WTC11 (cell line): ENCODE measurements around the gene IFRD1. TPM values are rescaled to one million over a fixed set of nuclear protein-coding genes. Genes with fewer than 3 reads are reported as not detected.

Experiments used
- ATAC-seq: fragments of 200-7000 bp; cut with Tn5 transposase; 2 replicates; pipeline ENCODE4 v1.10.0; 2021; ENCODE audit warnings: mild to moderate bottlenecking, moderate library complexity
- CTCF ChIA-PET: fragments of 300-600 bp; sonication (Branson Sonifier 250); formaldehyde crosslinking; loops from one replicate; lab custom pipeline; 2021; ENCODE audit warnings: antibody characterized with exemption; lab: Charles Lee
- POLR2A ChIA-PET: fragments of 350-600 bp; sonication (Branson Sonifier 250); formaldehyde crosslinking; loops from one replicate; lab custom pipeline; 2021; ENCODE audit warnings: antibody characterized with exemption; lab: Charles Lee
- DNase-seq: peaks from one replicate; pipeline ENCODE4 v3.0.0; 2021; ENCODE audit warnings: low spot score
- H3K27ac Mint-ChIP-seq: 2 replicates; pipeline ENCODE4 v1.8.0; 2021; ENCODE audit warnings: mixed read lengths
- H3K27me3 Mint-ChIP-seq: 2 replicates; pipeline ENCODE4 v1.8.0; 2021; ENCODE audit warnings: low read depth, mild to moderate bottlenecking, moderate library complexity, mixed read lengths
- H3K36me3 Mint-ChIP-seq: 2 replicates; pipeline ENCODE4 v1.8.0; 2021; ENCODE audit warnings: mixed read lengths
- H3K4me1 Mint-ChIP-seq: 2 replicates; pipeline ENCODE4 v1.8.0; 2022; ENCODE audit warnings: mixed read lengths
- H3K4me3 Mint-ChIP-seq: 2 replicates; pipeline ENCODE4 v1.8.0; 2021; ENCODE audit warnings: mild to moderate bottlenecking, moderate library complexity, mixed read lengths
- H3K9me3 Mint-ChIP-seq: 2 replicates; pipeline ENCODE4 v1.8.0; 2021; ENCODE audit warnings: mixed read lengths
- ATF3 ChIP-seq: sonication (generic); formaldehyde crosslinking; conservative IDR thresholded peaks from 2 replicates; pipeline ENCODE4 v1.8.1; 2022; ENCODE audit warnings: mild to moderate bottlenecking, missing genetic modification reagents
- ATF6 ChIP-seq: sonication (generic); formaldehyde crosslinking; IDR thresholded peaks from 2 replicates; pipeline ENCODE4 v1.8.1; 2023; ENCODE audit warnings: mild to moderate bottlenecking, missing genetic modification reagents
- CBFB ChIP-seq: sonication (generic); formaldehyde crosslinking; IDR thresholded peaks from 2 replicates; pipeline ENCODE4 v1.8.1; 2022; ENCODE audit warnings: mild to moderate bottlenecking, low read depth, missing genetic modification reagents
- ESRRA ChIP-seq: sonication (generic); formaldehyde crosslinking; IDR thresholded peaks from 2 replicates; pipeline ENCODE4 v1.8.1; 2022; ENCODE audit warnings: mild to moderate bottlenecking, missing genetic modification reagents, borderline replicate concordance
- FOXP4 ChIP-seq: sonication (generic); formaldehyde crosslinking; IDR thresholded peaks from 2 replicates; pipeline ENCODE4 v1.8.0; 2022; ENCODE audit warnings: mild to moderate bottlenecking, missing genetic modification reagents
- GRHL2 ChIP-seq: fragments of 250-450 bp; sonication (Bioruptor Pico); IDR thresholded peaks from 2 replicates; pipeline ENCODE4 v1.8.0; 2022; ENCODE audit warnings: mild to moderate bottlenecking, moderate library complexity; ENCODE audit not compliant: insufficient replicate concordance, severe bottlenecking
- MAX ChIP-seq: sonication (generic); formaldehyde crosslinking; IDR thresholded peaks from 2 replicates; pipeline ENCODE4 v1.8.0; 2022; ENCODE audit warnings: mild to moderate bottlenecking, missing genetic modification reagents
- MXD4 ChIP-seq: fragments of 250-450 bp; sonication (Bioruptor Pico); IDR thresholded peaks from 2 replicates; pipeline ENCODE4 v1.8.0; 2021; ENCODE audit warnings: mild to moderate bottlenecking, moderate library complexity, borderline replicate concordance
- MYBL2 ChIP-seq: sonication (generic); formaldehyde crosslinking; IDR thresholded peaks from 2 replicates; pipeline ENCODE4 v1.8.1; 2023; ENCODE audit warnings: mild to moderate bottlenecking, moderate library complexity, missing genetic modification reagents
- NFYB ChIP-seq: sonication (generic); formaldehyde crosslinking; conservative IDR thresholded peaks from 2 replicates; pipeline ENCODE4 v1.8.0; 2022; ENCODE audit warnings: low read depth, missing genetic modification reagents
- NR2C2 ChIP-seq: sonication (generic); formaldehyde crosslinking; IDR thresholded peaks from 2 replicates; pipeline ENCODE4 v1.8.0; 2022; ENCODE audit warnings: mild to moderate bottlenecking, missing genetic modification reagents
- PRDM15 ChIP-seq: sonication (generic); formaldehyde crosslinking; IDR thresholded peaks from 2 replicates; pipeline ENCODE4 v1.8.0; 2022; ENCODE audit warnings: missing genetic modification reagents
- PREB ChIP-seq: sonication (generic); formaldehyde crosslinking; IDR thresholded peaks from 2 replicates; pipeline ENCODE4 v1.8.1; 2022; ENCODE audit warnings: mild to moderate bottlenecking, missing genetic modification reagents, moderate library complexity, borderline replicate concordance
- PRRX2 ChIP-seq: fragments of 250-450 bp; sonication (Bioruptor Pico); IDR thresholded peaks from 2 replicates; pipeline ENCODE4 v1.8.0; 2021; ENCODE audit warnings: mild to moderate bottlenecking
- RELA ChIP-seq: sonication (generic); formaldehyde crosslinking; IDR thresholded peaks from 2 replicates; pipeline ENCODE4 v1.8.1; 2022; ENCODE audit warnings: missing genetic modification reagents, mild to moderate bottlenecking, borderline replicate concordance
- SMAD3 ChIP-seq: sonication (generic); formaldehyde crosslinking; IDR thresholded peaks from 2 replicates; pipeline ENCODE4 v1.8.0; 2022; ENCODE audit warnings: missing genetic modification reagents, mild to moderate bottlenecking, borderline replicate concordance
- SMAD4 ChIP-seq: sonication (generic); formaldehyde crosslinking; IDR thresholded peaks from 2 replicates; pipeline ENCODE4 v1.8.0; 2022; ENCODE audit warnings: mild to moderate bottlenecking, missing genetic modification reagents
- TEAD1 ChIP-seq: sonication (generic); formaldehyde crosslinking; IDR thresholded peaks from 2 replicates; pipeline ENCODE4 v1.8.0; 2022; ENCODE audit warnings: mild to moderate bottlenecking, missing genetic modification reagents
- TEAD4 ChIP-seq: sonication (generic); formaldehyde crosslinking; IDR thresholded peaks from 2 replicates; pipeline ENCODE4 v1.8.0; 2022; ENCODE audit warnings: mild to moderate bottlenecking, missing genetic modification reagents
- ZMAT4 ChIP-seq: fragments of 250-450 bp; sonication (Bioruptor Pico); IDR thresholded peaks from 2 replicates; pipeline ENCODE4 v1.9.0; 2021; ENCODE audit warnings: mild to moderate bottlenecking
- ZNF317 ChIP-seq: sonication (generic); formaldehyde crosslinking; IDR thresholded peaks from 2 replicates; pipeline ENCODE4 v1.8.1; 2023; ENCODE audit warnings: low read depth, mild to moderate bottlenecking, moderate library complexity, missing genetic modification reagents, borderline replicate concordance
- ZNF396 ChIP-seq: fragments of 250-450 bp; sonication (Bioruptor Pico); IDR thresholded peaks from 2 replicates; pipeline ENCODE4 v1.8.0; 2021; ENCODE audit warnings: mild to moderate bottlenecking, moderate library complexity, borderline replicate concordance
- ZNF423 ChIP-seq: fragments of 250-450 bp; sonication (Bioruptor Pico); IDR thresholded peaks from 2 replicates; pipeline ENCODE4 v2.1.2; 2022; ENCODE audit warnings: mild to moderate bottlenecking, moderate library complexity
- ZSCAN18 ChIP-seq: fragments of 250-450 bp; sonication (Bioruptor Pico); IDR thresholded peaks from 2 replicates; pipeline ENCODE4 v2.1.2; 2022; ENCODE audit warnings: mild to moderate bottlenecking, moderate library complexity
- total RNA-seq: library from RNA; stranded (reverse); gene quantifications from 3 replicates; pipeline ENCODE4 v1.2.3, GENCODE V29; 2021

The IFRD1 gene
- total RNA-seq, 1 experiment from 2014 or later: 31.2 TPM

- ChIA-PET CTCF (no interaction called here), POLR2A (no interaction called here)
- ATAC-seq (peak; percentile 60), DNase-seq (no peak)
- no peak overlapping the region for H3K4me3 Mint-ChIP-seq
- H3K36me3 Mint-ChIP-seq: no peaks in the 10 kb centered on the region
- H3K27me3 Mint-ChIP-seq: no peaks in the 10 kb centered on the region
- no peak for TF ChIP-seq ZNF396 (CRISPR knock-in tag)
- no peak for TF ChIP-seq MYBL2
- no peak for TF ChIP-seq GRHL2
- no peak for TF ChIP-seq TEAD1
- no peak for TF ChIP-seq ZMAT4 (CRISPR knock-in tag)
- TF ChIP-seq ATF6 (CRISPR knock-in tag): no peak
- no peak for TF ChIP-seq RELA
- TF ChIP-seq PRDM15 (CRISPR knock-in tag): no peak
- no peak for TF ChIP-seq TEAD4 (CRISPR knock-in tag)
- TF ChIP-seq MAX (CRISPR knock-in tag): no peak
- TF ChIP-seq ESRRA (CRISPR knock-in tag): no peak
- TF ChIP-seq SMAD3 (CRISPR knock-in tag): no peak
- no peak for TF ChIP-seq ZNF423
- H3K27ac Mint-ChIP-seq: no peak overlapping the region
- peaks cover 12% of the 10 kb centered on the region for H3K4me1 Mint-ChIP-seq
- no peaks in the 10 kb centered on the region for H3K9me3 Mint-ChIP-seq
Observed at GRCh38 chr7:112411186-112411795, 39.0 kb upstream of the IFRD1 start.

GRCh38 chr7:112414855-112415490, 35.3 kb upstream of the IFRD1 start:
- Mint-ChIP-seq H3K36me3 (no peaks in the 10 kb centered on the region; the same call in 1 of the 2 replicates), H3K4me3 (no peak overlapping the region), H3K4me1 (peaks cover 14% of the 10 kb centered on the region), H3K27ac (no peak overlapping the region), H3K9me3 (peaks cover 23% of the 10 kb centered on the region), H3K27me3 (no peaks in the 10 kb centered on the region)
- ChIA-PET POLR2A (no interaction called here), CTCF (interaction anchor here (0.6 kb wide), 1 partner anchor 172 kb away, joined by 3 read pairs; no protein-coding TSS in a partner anchor)
- DNase-seq: no peak
- ATAC-seq: peak; percentile 69
- no peak for TF ChIP-seq ZSCAN18 (CRISPR knock-in tag)
- TF ChIP-seq NFYB (CRISPR knock-in tag): no peak
- no peak for TF ChIP-seq NR2C2
- no peak for TF ChIP-seq PREB (CRISPR knock-in tag)
- TF ChIP-seq ATF3: no peak
- TF ChIP-seq GRHL2: no peak
- TF ChIP-seq MXD4 (CRISPR knock-in tag): no peak
- TF ChIP-seq PRRX2 (CRISPR knock-in tag): no peak
- TF ChIP-seq SMAD4 (CRISPR knock-in tag): no peak
- TF ChIP-seq CBFB (CRISPR knock-in tag): no peak
- TF ChIP-seq FOXP4 (CRISPR knock-in tag): no peak
- no peak for TF ChIP-seq ZNF317 (CRISPR knock-in tag)
